ENCODE measurements around the gene RPH3AL. TPM values are rescaled to one million over a fixed set of nuclear protein-coding genes. Genes with fewer than 3 reads are reported as not detected.
"Not testable (repeated sequence)": the region's sequence is repeated elsewhere in the genome, so short reads cannot be mapped to it uniquely, and the experiment has no call there.

RPH3AL gene
- total RNA-seq, 1 donor from 2014 or later: 6.1 TPM

DNA sequence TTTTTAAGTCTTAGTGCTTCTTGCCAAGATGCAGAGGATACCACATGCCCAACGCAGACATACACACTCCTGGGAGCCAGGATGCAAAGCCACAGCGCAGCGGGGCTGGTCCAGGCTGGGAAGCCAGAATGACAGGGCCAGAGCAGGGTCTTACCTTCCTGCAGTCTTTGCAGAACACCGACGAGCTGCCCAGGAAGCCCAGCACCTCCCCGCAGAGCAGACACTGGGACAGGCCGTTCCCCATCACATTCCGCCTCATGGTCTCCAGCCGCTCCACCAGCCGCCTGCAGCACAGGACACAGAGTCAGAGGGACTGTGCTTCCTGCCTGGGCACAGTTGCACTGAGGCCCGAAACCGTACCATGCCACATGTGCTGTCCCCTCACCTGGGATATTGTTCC, 33.3 kb downstream of the RPH3AL start:
- DNase-seq (ENCODE audit: low read depth): no peak
- TF ChIP-seq CTCF (IDR thresholded peaks at IDR 0.05; ENCODE audit: insufficient read depth, low read length, severe bottlenecking): no peak
- Histone ChIP-seq H3K36me3 (ENCODE audit: control insufficient read depth, insufficient read depth, low read length) (no peaks in the 10 kb centered on the region), H3K4me3 (ENCODE audit: low read depth, low read length) (no peak overlapping the region), H3K27me3 (ENCODE audit: control insufficient read depth, insufficient read depth, low read length) (no peaks in the 10 kb centered on the region)
- no peak for FAIRE-seq

DNA sequence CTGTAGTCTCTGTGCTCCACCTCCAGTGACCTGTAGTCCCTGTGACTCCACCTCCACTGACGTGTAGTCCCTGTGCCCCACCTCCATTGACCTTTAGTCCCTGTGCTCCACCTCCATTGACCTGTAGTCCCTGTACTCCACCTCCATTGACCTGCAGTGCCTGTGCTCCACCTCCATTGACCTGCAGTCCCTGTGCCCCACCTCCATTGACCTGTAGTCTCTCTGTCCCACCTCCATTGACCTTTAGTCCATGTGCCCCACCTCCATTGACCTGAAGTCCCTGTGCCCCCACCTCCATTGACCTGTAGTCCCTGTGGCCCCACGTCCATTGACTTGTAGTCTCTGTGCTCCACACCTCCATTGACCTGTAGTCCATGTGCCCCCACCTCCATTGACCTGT, 35.5 kb downstream of the RPH3AL start:
- FAIRE-seq; H3K27me3 ChIP-seq (ENCODE audit: control insufficient read depth, insufficient read depth, low read length); H3K4me3 ChIP-seq (ENCODE audit: low read depth, low read length); H3K36me3 ChIP-seq (ENCODE audit: control insufficient read depth, insufficient read depth, low read length); DNase-seq (ENCODE audit: low read depth): not testable (repeated sequence)

- not testable (repeated sequence) for H3K4me3 ChIP-seq (ENCODE audit: low read depth, low read length); DNase-seq (ENCODE audit: low read depth); H3K27me3 ChIP-seq (ENCODE audit: control insufficient read depth, insufficient read depth, low read length); H3K36me3 ChIP-seq (ENCODE audit: control insufficient read depth, insufficient read depth, low read length)
- FAIRE-seq: peak; percentile 100
These were observed 37.2 kb downstream of the RPH3AL start for GRCh38 chr17:315399-315798.

DNA sequence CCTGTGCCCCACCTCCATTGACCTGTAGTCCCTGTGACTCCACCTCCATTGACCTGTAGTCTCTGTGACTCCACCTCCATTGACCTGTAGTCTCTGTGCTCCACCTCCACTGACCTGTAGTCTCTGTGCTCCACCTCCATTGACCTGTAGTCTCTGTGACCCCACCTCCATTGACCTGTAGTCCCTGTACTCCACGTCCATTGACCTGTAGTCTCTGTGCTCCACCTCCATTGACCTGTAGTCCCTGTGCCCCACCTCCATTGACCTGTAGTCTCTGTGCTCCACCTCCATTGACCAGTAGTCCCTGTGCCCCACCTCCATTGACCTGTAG, 38.0 kb downstream of the RPH3AL start:
- not testable (repeated sequence) for H3K36me3 ChIP-seq (ENCODE audit: control insufficient read depth, insufficient read depth, low read length); H3K4me3 ChIP-seq (ENCODE audit: low read depth, low read length); H3K27me3 ChIP-seq (ENCODE audit: control insufficient read depth, insufficient read depth, low read length); DNase-seq (ENCODE audit: low read depth)
- FAIRE-seq: peak; percentile 100

- no peak for TF ChIP-seq CTCF (IDR thresholded peaks at IDR 0.05; ENCODE audit: insufficient read depth, low read length, severe bottlenecking)
- no peak for FAIRE-seq
- Histone ChIP-seq H3K36me3 (ENCODE audit: control insufficient read depth, insufficient read depth, low read length) (no peaks in the 10 kb centered on the region), H3K27me3 (ENCODE audit: control insufficient read depth, insufficient read depth, low read length) (no peaks in the 10 kb centered on the region), H3K4me3 (ENCODE audit: low read depth, low read length) (no peak overlapping the region)
- no peak for DNase-seq (ENCODE audit: low read depth)
These were observed 38.5 kb downstream of the RPH3AL start for GRCh38 chr17:313911-314613.

GRCh38 chr17:313231-313630, 39.4 kb downstream of the RPH3AL start:
- H3K4me3 ChIP-seq (ENCODE audit: low read depth, low read length): no peak overlapping the region
- FAIRE-seq: no peak

GRCh38 chr17:312476-313148, 40.0 kb downstream of the RPH3AL start:
- no peak for DNase-seq (ENCODE audit: low read depth)
- TF ChIP-seq CTCF (IDR thresholded peaks at IDR 0.05; ENCODE audit: insufficient read depth, low read length, severe bottlenecking): no peak
- Histone ChIP-seq H3K36me3 (ENCODE audit: control insufficient read depth, insufficient read depth, low read length) (no peaks in the 10 kb centered on the region), H3K27me3 (ENCODE audit: control insufficient read depth, insufficient read depth, low read length) (no peaks in the 10 kb centered on the region), H3K4me3 (ENCODE audit: low read depth, low read length) (no peak overlapping the region)
- no peak for FAIRE-seq

More at GRCh38 chr17:313231-313630, 39.4 kb downstream of the RPH3AL start:
- H3K27me3 ChIP-seq (ENCODE audit: control insufficient read depth, insufficient read depth, low read length): no peaks in the 10 kb centered on the region
- H3K36me3 ChIP-seq (ENCODE audit: control insufficient read depth, insufficient read depth, low read length): no peaks in the 10 kb centered on the region
- no peak for TF ChIP-seq CTCF (IDR thresholded peaks at IDR 0.05; ENCODE audit: insufficient read depth, low read length, severe bottlenecking)
- DNase-seq (ENCODE audit: low read depth): no peak

Measured in bronchial epithelial cell (primary cell).